ENCODE measurements around the gene ADORA2A.

The ADORA2A gene

DNA sequence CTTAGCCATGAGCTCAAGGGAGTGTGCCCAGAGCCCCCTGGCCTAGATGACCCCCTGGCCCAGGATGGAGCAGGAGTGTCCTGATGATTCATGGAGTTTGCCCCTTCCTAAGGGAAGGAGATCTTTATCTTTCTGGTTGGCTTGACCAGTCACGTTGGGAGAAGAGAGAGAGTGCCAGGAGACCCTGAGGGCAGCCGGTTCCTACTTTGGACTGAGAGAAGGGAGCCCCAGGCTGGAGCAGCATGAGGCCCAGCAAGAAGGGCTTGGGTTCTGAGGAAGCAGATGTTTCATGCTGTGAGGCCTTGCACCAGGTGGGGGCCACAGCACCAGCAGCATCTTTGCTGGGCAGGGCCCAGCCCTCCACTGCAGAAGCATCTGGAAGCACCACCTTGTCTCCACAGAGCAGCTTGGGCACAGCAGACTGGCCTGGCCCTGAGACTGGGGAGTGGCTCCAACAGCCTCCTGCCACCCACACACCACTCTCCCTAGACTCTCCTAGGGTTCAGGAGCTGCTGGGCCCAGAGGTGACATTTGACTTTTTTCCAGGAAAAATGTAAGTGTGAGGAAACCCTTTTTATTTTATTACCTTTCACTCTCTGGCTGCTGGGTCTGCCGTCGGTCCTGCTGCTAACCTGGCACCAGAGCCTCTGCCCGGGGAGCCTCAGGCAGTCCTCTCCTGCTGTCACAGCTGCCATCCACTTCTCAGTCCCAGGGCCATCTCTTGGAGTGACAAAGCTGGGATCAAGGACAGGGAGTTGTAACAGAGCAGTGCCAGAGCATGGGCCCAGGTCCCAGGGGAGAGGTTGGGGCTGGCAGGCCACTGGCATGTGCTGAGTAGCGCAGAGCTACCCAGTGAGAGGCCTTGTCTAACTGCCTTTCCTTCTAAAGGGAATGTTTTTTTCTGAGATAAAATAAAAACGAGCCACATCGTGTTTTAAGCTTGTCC is 14.3 kb downstream of the ADORA2A start:
- Histone ChIP-seq H3K27ac (peak overlapping the region in 3 of 21 experiments; percentile 6 to 37 (median 13)), H3K4me3 (no peak overlapping the region)

DNA sequence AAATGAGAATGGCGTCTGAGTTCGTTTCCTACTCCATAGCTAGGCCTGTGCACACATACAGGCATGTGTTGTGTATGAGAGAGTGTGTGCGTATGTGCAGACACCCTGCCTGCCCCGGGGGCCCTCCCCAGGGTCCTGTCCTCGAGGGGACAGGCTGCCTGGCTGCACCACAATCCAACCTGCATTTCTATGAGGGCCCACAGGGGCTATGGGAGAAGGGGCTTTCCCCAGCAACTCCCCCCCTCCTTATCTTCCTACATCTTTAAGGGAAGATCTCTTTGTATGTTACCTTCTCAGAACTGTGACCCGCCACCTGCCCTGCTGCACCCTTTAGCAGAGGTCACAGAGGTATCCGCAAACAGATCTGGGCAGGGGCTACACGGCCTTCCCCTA is 14.9 kb downstream of the ADORA2A start:
- no peak overlapping the region for H3K4me3 ChIP-seq

DNA sequence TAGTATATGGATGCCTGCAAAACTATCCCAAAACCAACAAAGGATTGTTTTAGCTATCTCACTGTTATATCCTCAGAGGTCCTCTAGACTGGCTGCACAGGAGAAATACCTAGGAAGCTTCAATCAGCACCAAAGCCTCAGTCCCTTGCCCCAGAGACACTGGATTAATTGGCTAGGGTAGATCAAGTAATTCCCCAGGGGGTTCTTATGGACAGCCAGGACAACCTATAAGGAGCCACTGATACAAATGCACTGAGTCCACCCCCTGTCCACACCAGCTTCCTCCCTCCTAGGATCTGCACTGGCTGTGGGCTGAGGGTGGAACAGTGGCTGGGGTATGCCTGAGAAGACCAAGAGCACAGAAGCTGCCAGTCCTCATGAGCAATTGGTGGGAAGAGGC is 16.3 kb downstream of the ADORA2A start:
- Histone ChIP-seq H3K4me3 (no peak overlapping the region), H3K27ac (no peak overlapping the region)

More for the DNA sequence above, 14.9 kb downstream of the ADORA2A start:
- no peak overlapping the region for H3K27ac ChIP-seq

DNA sequence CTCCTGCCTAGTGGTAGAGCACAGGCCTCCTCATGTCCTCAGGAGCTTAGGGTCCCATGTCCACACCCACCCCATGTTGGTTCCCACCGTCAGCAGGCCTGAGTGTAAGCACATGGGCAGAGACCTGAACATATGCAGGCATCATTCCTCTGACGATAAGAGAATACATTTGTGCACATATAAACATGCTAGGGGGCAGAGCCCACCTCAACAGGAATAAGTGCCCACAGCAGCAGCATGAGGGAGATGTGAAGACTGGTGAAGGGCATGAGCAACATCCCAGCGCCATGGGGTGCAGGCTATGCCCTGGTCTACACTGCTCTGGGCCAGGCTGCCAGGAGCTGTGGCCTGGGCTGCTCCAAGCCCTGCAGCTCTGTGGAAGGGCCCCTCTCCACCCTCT is 16.9 kb downstream of the ADORA2A start:
- Histone ChIP-seq H3K4me3 (no peak overlapping the region), H3K27ac (no peak overlapping the region)

DNA sequence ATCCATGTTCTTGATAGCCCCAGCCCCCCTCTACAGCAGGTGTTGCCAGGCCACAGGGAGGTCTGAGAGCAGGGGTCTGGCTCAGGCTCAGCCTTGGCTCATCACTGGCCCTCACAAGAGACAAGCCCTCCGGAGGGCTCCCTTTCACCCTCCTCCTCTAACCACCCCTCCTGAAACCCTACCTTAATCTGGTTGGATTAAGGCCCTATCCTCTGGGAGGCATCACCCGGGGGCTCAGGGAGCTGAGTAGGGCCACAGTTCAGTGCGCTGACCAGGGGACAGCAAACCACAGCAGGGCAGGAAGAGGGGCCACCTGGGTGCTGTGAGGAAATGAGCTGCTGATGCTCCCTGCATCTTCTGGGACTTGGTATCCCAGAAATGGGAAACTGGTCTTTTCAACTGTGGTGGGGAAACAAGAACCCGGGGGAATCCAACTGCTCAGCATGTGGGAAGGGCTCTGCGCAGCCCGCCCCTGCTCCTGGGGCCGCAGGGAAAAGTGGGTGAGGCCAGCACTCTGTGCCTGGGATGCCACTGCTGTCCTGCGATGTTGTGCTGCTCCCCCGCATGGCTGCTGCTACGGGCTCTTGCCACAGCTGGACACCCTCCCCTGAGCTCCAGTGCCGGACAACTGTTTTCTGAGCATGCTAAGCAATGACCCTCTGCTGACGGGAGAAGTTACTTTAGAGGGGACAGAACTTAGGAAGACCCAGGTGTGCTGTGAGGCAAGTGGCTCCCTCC is 17.5 kb downstream of the ADORA2A start:
- H3K4me3 ChIP-seq = no peak overlapping the region
- H3K27ac ChIP-seq = no peak overlapping the region

GRCh38 chr22:24445481-24446259 is 18.3 kb downstream of the ADORA2A start:
- Histone ChIP-seq H3K27ac (no peak overlapping the region), H3K4me3 (no peak overlapping the region)

DNA sequence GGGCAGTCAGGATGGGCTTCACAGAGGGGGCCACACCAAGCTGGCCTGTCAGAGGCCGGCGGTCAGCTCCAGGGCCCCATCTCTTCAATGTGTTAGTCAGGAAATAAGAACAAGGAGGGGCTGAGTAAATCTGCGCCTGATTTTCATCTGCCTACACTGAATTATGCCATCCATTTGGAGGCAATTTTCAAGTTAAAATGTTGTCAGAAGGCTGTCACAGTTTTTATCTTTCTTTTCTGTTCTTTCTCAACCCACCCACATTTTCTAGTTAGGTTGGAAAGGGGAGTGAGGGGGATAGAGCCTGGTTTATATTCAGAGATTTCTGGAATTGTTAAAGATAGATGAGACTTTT is 18.8 kb downstream of the ADORA2A start:
- no peak overlapping the region for H3K27ac ChIP-seq
- H3K4me3 ChIP-seq = no peak overlapping the region

- Histone ChIP-seq H3K27ac (no peak overlapping the region), H3K4me3 (no peak overlapping the region)
Measured at GRCh38 chr22:24450610-24451009, 23.2 kb downstream of the ADORA2A start.

DNA sequence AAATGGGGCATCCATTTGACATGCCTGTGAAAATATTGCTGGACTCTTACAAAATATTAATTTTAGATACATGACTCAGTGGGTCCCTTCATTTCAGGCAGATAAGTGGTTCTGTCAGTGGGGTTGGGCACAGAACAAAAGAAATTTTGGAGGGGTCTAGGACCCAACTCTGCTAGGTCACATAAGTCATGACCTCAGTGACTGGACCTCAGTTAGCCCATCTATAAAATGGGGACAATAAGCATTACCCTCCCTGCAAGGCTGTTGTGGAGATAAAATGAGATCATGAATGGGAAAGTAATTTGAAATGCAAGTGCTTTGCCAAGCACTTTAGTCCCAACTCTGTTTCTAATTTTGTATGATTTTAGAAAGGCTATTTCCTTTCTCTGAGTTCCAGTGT is 23.8 kb downstream of the ADORA2A start:
- Histone ChIP-seq H3K4me3 (no peak overlapping the region), H3K27ac (no peak overlapping the region)

DNA sequence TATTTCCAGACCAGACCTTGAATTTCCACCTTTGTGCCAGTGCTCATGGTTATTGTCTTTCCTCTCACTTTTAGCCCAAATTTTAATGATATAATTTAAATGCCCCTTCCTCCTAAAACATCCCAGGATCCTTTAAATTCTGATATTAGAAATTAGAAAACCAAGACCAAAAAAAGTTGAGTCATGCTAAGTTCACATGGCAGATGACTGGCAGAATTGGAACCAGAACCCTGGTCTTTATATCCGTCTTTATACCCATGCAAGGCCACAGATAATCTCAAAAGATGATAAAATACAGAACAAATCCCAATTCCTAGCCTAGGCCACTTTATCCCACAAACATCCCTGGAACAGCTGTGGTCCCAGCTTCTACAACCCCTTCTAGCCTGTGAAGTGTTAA is 26.5 kb downstream of the ADORA2A start:
- Histone ChIP-seq H3K27ac (no peak overlapping the region), H3K4me3 (no peak overlapping the region)

GRCh38 chr22:24455039-24455438 is 27.6 kb downstream of the ADORA2A start:
- no peak overlapping the region for H3K4me3 ChIP-seq
- H3K27ac ChIP-seq = no peak overlapping the region

GRCh38 chr22:24455751-24456426 is 28.5 kb downstream of the ADORA2A start:
- H3K4me3 ChIP-seq = no peak overlapping the region
- H3K27ac ChIP-seq = no peak overlapping the region

- H3K4me3 ChIP-seq = no peak overlapping the region
- H3K27ac ChIP-seq = no peak overlapping the region
Measured at GRCh38 chr22:24457894-24458420, 30.6 kb downstream of the ADORA2A start.

DNA sequence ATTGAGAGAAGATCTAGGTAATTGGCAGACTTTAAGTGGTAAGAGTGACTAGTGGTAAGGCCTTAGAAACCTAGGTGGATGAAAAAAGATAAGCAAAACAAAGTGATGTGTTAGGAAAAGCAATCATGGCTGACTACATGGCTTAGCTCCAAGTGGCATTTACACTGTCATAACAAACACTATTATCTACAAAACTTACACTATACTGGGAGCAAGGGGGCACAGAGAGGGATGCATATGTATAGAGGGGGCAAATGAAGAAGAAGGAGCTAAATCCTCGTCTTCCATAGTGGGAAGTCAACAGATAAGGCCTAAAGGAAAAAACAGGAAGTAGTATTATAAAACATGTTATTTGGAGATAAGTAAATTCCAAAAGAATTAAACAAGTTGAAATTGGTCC is 32.5 kb downstream of the ADORA2A start:
- H3K27ac ChIP-seq = no peak overlapping the region
- H3K4me3 ChIP-seq = no peak overlapping the region

DNA sequence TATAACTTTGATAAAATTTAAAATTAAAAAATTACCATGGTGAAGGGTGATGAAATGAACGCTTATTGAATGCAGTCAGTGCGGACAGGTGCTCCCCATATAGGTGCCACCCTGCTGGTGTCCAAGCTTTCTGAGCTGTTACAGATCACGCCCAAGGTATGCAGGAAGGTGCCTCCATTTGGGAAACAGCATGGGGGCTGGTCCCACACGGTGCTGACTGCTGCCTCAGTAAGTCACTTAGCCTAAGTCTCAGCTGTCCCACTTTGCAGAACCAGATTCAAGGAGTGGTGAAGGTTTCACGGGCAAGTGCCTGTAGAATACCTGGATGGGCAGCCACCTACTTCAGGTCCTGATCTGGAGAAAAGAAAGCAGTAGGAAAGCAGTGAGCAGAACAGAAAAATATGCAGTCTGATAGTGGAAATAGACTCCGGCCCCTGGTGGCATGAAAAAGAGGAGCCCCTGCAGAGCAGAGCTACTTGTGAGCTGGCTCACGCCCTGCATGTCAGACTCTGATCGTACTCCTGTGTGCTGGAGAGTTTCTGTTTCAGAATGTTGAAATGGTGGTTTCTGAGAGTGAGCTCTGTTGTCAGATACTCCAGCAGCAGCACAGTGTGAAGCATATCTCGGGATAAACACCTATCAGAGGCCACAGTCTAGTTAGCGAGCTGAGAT is 33.2 kb downstream of the ADORA2A start:
- Histone ChIP-seq H3K27ac (no peak overlapping the region), H3K4me3 (no peak overlapping the region)

- H3K4me3 ChIP-seq = no peak overlapping the region
- no peak overlapping the region for H3K27ac ChIP-seq
Measured at GRCh38 chr22:24463071-24463760, 35.8 kb downstream of the ADORA2A start.

GRCh38 chr22:24465566-24465965 is 38.2 kb downstream of the ADORA2A start:
- H3K27ac ChIP-seq = no peak overlapping the region
- H3K4me3 ChIP-seq = no peak overlapping the region

DNA sequence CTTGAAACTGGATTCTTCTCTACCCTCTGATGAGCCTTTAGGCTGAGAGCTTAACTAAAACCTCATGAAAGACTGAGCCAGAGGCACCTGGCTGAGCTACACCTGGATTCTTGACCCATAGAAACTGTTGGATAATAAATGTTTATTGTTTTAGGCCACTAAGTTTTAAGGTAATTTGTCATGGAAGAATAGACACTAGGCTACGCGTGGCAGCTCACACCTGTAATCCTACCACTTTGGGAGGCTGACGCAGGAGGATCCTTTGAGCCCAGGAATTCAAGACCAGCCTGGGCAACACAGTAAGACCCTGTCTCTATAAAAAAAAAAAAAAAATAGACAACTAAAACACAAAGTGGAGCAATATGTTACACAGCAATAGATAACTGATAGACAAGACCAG is 38.6 kb downstream of the ADORA2A start:
- Histone ChIP-seq H3K27ac (peak overlapping the region in 1 of 21 experiments; percentile 9), H3K4me3 (no peak overlapping the region)
